ENCODE measurements around the gene SPHKAP.

DNA sequence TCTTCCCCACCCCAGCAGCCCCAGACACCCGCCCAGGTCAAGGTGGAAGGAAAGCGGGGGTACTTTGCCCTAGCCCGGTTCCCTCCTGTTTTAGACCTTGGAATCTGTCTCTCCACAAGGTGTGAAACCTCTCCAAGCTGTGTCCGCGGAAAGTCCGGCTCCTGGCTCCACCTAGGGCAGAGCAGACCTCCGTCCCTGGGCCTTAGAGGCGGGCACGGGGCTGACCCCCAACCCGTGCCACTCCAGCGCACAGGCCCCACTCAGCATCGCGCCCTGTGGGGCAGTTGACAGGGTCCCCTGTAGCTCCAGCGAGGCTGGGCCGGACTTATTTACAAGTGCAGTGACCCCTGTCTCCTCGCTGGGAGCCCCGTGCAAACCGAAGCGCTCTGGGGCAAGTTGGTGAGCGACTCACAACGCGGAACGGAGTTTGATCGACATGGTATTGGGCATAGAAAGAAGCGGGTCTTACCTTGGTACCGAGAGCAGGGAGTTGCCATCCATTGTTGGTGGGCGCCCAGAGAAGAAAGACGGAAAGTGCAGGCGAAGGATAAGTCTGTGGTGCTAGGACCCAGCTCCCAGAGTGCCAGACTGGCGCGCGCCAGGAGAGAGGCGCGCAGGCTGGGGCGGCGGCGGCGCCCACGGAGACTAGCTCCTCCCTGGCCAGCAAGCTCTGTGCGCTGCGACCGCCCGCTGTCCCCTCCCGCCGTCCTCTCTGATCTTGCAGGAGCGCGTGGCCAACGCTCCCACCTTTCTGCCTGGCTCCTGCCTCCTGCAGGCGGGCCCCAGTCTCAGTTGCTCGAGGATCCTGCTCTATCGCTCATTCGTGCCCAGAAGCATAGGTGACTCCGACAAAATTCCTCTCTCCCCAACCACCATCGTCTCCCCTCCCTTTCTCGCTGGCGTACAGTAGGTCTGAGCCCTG is at the start of gene SPHKAP:
- TF ChIP-seq POLR2A (IDR thresholded peaks at IDR 0.05) = no peak
- TF ChIP-seq, protein P1, sequence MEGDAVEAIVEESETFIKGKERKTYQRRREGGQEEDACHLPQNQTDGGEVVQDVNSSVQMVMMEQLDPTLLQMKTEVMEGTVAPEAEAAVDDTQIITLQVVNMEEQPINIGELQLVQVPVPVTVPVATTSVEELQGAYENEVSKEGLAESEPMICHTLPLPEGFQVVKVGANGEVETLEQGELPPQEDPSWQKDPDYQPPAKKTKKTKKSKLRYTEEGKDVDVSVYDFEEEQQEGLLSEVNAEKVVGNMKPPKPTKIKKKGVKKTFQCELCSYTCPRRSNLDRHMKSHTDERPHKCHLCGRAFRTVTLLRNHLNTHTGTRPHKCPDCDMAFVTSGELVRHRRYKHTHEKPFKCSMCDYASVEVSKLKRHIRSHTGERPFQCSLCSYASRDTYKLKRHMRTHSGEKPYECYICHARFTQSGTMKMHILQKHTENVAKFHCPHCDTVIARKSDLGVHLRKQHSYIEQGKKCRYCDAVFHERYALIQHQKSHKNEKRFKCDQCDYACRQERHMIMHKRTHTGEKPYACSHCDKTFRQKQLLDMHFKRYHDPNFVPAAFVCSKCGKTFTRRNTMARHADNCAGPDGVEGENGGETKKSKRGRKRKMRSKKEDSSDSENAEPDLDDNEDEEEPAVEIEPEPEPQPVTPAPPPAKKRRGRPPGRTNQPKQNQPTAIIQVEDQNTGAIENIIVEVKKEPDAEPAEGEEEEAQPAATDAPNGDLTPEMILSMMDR (IDR thresholded peaks at IDR 0.05 in 8 of 11, conservative IDR thresholded peaks at IDR 0.05 in 3 of 11) = no peak
- peak in 1 of 3 donors; percentile 19 for TF ChIP-seq POLR2AphosphoS5 (IDR thresholded peaks at IDR 0.05)

All from spleen (tissue), 7 donors.